Smooth muscle cell (in vitro differentiated cells): Measurements from ENCODE around the gene GPC6. TPM values are rescaled to one million over a fixed set of nuclear protein-coding genes. Genes with fewer than 3 reads are reported as not detected.

Source experiments
- DNase-seq: peaks from one replicate; lab custom pipeline; 2025; ENCODE audit not compliant: unreplicated experiment; lab: John Stamatoyannopoulos, UW
- H2AFZ ChIP-seq: fragments of 200-600 bp; sonication (generic); 2 replicates; pipeline ENCODE4 v1.6.0; 2016; ENCODE audit warnings: antibody characterized with exemption, low read depth, mild to moderate bottlenecking
- H3F3A ChIP-seq: fragments of 200-600 bp; sonication (generic); 2 replicates; pipeline ENCODE4 v1.6.0; 2017; ENCODE audit warnings: antibody characterized with exemption, low read depth
- H3K27ac ChIP-seq: fragments of 200-600 bp; sonication (generic); 2 replicates; pipeline ENCODE4 v1.5.1; 2016; ENCODE audit warnings: low read depth, mild to moderate bottlenecking
- H3K27me3 ChIP-seq: fragments of 200-600 bp; sonication (generic); 2 replicates; pipeline ENCODE4 v1.6.1; 2016; ENCODE audit warnings: low read depth, mild to moderate bottlenecking
- H3K36me3 ChIP-seq: fragments of 200-600 bp; sonication (generic); 2 replicates; pipeline ENCODE4 v1.5.1; 2016; ENCODE audit warnings: low read depth
- H3K4me1 ChIP-seq: fragments of 200-600 bp; sonication (generic); 2 replicates; pipeline ENCODE4 v1.5.1; 2016; ENCODE audit warnings: low read depth
- H3K4me2 ChIP-seq: fragments of 200-600 bp; sonication (generic); 2 replicates; pipeline ENCODE4 v1.6.0; 2016; ENCODE audit warnings: mild to moderate bottlenecking
- H3K4me3 ChIP-seq: fragments of 200-600 bp; sonication (generic); 2 replicates; pipeline ENCODE4 v1.5.1; 2016; ENCODE audit warnings: mild to moderate bottlenecking
- H3K79me2 ChIP-seq: fragments of 200-600 bp; sonication (generic); 2 replicates; pipeline ENCODE4 v1.6.0; 2016; ENCODE audit warnings: low read depth, mild to moderate bottlenecking
- H3K9ac ChIP-seq: fragments of 200-600 bp; sonication (generic); 2 replicates; pipeline ENCODE4 v1.6.0; 2016; ENCODE audit warnings: low read depth
- H3K9me3 ChIP-seq: fragments of 200-600 bp; sonication (generic); replicated peaks from 2 replicates; pipeline ENCODE4 v1.5.1; 2016; ENCODE audit warnings: low read depth
- H4K20me1 ChIP-seq: fragments of 200-600 bp; sonication (generic); 2 replicates; pipeline ENCODE4 v1.6.0; 2016; ENCODE audit warnings: low read depth
- WGBS: methylation state at CpG from one replicate; pipeline ENCODE4 v1.1.7; 2016; ENCODE audit warnings: low lambda C conversion rate; 5-methylcytosine and 5-hydroxymethylcytosine counted together
- polyA plus RNA-seq: library from polyadenylated mRNA; unstranded; fragments of >200 nt; fragmentation: Nextera tagmentation; extraction: Ambion mirVana; gene quantifications from 2 replicates; pipeline ENCODE4 v1.2.1, GENCODE V29; 2016
- total RNA-seq: library from RNA; depleted of rRNA; stranded (reverse); fragments of >200 nt; gene quantifications from 2 replicates; pipeline ENCODE4 v1.2.3, GENCODE V29; 2014
- TF ChIP-seq, protein P1 (sequence below): fragments of 200-600 bp; sonication (generic); IDR thresholded peaks from 2 replicates; pipeline ENCODE4 v1.5.1; 2017; ENCODE audit warnings: borderline replicate concordance, mild to moderate bottlenecking, antibody characterized with exemption; ENCODE audit not compliant: insufficient read depth, poor library complexity, severe bottlenecking

Gene GPC6
- total and polyA plus RNA-seq, 2 experiments from 2014 or later = 19.7 to 68.5 TPM

DNA sequence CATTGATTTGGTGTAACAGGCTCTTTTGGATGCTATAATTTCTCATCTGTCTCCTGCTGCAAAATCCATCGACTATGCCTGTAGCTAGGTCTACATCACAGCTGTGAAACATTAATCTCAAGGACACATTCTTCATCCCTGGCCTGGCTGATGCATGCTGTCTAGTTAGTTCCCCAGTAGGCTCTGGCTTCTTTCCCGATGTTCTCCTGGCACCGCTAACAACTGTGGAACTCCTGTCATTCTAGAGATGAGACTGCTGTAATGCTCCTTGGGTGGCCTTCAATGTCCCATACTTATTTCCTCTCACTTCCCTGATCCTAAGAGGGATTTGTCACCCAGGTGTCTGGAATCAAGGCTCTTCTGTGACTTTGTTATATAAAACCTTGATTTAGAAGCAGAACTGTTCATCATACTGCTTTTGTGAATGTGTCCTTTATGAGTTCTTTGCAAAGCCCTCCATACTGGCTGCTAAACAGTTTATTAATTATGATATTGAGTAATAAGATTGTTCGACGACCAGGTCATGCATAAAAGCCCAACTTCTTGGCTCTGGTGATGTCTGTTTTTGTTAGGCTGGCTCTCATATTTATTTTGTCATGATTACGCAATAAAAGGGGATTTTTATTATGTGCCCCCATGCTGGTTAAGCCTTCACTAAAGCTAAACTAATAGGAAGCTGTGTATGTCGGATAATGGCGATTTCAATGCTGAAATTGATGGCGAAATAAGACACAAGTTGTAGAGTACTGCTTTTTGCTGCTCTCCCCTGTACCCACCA lies 1025.4 kb downstream of the GPC6 start:
- Histone ChIP-seq H3K4me2 (no peak overlapping the region), H3K27me3 (no peaks in the 10 kb centered on the region), H3K36me3 (no peaks in the 10 kb centered on the region), H3K27ac (no peak overlapping the region), H3K9ac (no peak overlapping the region), H4K20me1 (no peaks in the 10 kb centered on the region), H3K9me3 (no peaks in the 10 kb centered on the region), H3K4me1 (peaks cover 8% of the 10 kb centered on the region), H3K4me3 (no peak overlapping the region), H3F3A (no peaks in the 10 kb centered on the region), H3K79me2 (no peaks in the 10 kb centered on the region), H2AFZ (no peak overlapping the region)
- TF ChIP-seq, protein P1, sequence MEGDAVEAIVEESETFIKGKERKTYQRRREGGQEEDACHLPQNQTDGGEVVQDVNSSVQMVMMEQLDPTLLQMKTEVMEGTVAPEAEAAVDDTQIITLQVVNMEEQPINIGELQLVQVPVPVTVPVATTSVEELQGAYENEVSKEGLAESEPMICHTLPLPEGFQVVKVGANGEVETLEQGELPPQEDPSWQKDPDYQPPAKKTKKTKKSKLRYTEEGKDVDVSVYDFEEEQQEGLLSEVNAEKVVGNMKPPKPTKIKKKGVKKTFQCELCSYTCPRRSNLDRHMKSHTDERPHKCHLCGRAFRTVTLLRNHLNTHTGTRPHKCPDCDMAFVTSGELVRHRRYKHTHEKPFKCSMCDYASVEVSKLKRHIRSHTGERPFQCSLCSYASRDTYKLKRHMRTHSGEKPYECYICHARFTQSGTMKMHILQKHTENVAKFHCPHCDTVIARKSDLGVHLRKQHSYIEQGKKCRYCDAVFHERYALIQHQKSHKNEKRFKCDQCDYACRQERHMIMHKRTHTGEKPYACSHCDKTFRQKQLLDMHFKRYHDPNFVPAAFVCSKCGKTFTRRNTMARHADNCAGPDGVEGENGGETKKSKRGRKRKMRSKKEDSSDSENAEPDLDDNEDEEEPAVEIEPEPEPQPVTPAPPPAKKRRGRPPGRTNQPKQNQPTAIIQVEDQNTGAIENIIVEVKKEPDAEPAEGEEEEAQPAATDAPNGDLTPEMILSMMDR = no peak
- WGBS = 82% methylated on average over 9 of the region's 9 CpGs
- DNase-seq = no peak

DNA sequence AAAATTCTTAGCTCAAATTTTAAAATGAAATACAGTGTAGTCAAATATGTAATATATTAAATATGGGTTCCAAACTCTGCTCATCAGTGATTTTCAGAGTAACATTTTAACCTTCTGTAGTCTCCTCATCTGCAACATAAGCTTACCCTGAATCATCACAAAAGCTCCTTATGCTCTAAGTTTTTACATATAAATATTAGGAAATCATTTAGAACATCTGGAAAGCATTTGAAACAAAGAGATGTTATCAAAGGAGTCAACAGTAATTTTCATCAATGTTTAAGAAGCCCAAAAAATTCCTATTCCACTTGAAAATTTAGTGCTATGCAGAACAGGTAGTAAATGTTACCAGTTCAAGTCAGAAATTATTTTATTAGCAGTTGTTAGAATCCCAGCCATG lies 1028.1 kb downstream of the GPC6 start:
- Histone ChIP-seq H2AFZ (no peak overlapping the region), H3K27ac (no peak overlapping the region), H3K9ac (no peak overlapping the region), H3K27me3 (no peaks in the 10 kb centered on the region), H3K79me2 (no peaks in the 10 kb centered on the region), H3K4me1 (peaks cover under 1% of the 10 kb centered on the region), H3K36me3 (no peaks in the 10 kb centered on the region), H3K4me2 (no peak overlapping the region), H3F3A (no peaks in the 10 kb centered on the region), H3K4me3 (no peak overlapping the region), H4K20me1 (no peaks in the 10 kb centered on the region), H3K9me3 (no peaks in the 10 kb centered on the region)
- no peak for DNase-seq
- TF ChIP-seq, protein P1 = no peak

DNA sequence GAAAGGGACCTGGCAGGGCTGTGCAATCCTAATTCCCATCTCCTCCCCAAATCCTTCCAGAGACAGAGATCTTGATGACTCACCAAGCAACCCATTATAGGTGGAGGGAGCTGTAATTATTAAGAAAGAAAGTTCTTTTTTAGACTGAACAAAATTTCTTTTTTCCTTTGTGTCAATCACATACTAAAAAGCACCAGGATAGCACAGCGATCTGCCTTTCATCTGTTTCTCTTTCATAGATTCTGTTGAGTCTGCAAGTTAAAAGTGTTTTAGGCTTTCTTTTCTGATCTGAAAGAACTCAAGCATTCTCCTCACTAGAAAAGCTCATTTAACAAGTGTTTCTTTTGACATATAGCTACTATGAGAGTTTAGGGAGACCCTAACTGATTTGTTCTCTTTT lies 1030.1 kb downstream of the GPC6 start:
- Histone ChIP-seq H3K9ac (no peak overlapping the region), H3K27ac (no peak overlapping the region), H2AFZ (no peak overlapping the region), H3K4me1 (no peaks in the 10 kb centered on the region), H3K36me3 (no peaks in the 10 kb centered on the region), H4K20me1 (no peaks in the 10 kb centered on the region), H3K9me3 (no peaks in the 10 kb centered on the region), H3K4me2 (peak overlapping the region; percentile 20), H3K79me2 (no peaks in the 10 kb centered on the region), H3F3A (no peaks in the 10 kb centered on the region), H3K27me3 (no peaks in the 10 kb centered on the region), H3K4me3 (no peak overlapping the region)
- no peak for DNase-seq
- TF ChIP-seq, protein P1 = no peak
- WGBS = 74% methylated on average over 1 of the region's 1 CpG

- H4K20me1 ChIP-seq = no peaks in the 10 kb centered on the region
- H3K4me2 ChIP-seq = no peak overlapping the region
- H3K4me3 ChIP-seq = no peak overlapping the region
- H3K9me3 ChIP-seq = no peaks in the 10 kb centered on the region
- H2AFZ ChIP-seq = no peak overlapping the region
- H3K4me1 ChIP-seq = no peaks in the 10 kb centered on the region
- no peak for DNase-seq
- no peaks in the 10 kb centered on the region for H3K36me3 ChIP-seq
- no peak overlapping the region for H3K27ac ChIP-seq
- no peak overlapping the region for H3K9ac ChIP-seq
- WGBS = 87% methylated on average over 1 of the region's 1 CpG
- no peaks in the 10 kb centered on the region for H3F3A ChIP-seq
- H3K27me3 ChIP-seq = no peaks in the 10 kb centered on the region
- TF ChIP-seq, protein P1 = no peak
- H3K79me2 ChIP-seq = no peaks in the 10 kb centered on the region
These were observed 1033.4 kb downstream of the GPC6 start for GRCh38 chr13:94259984-94260383.
